IgD-negative memory B cell (primary cell): Measurements from ENCODE around the gene DHRS7C. TPM values are rescaled to one million over a fixed set of nuclear protein-coding genes. Genes with fewer than 3 reads are reported as not detected.

Experiments used
- H3K27ac Mint-ChIP-seq, 3 donors: one replicate each; pipeline ENCODE4 v1.8.0; 2020 to 2022; ENCODE audit warnings: mild to moderate bottlenecking in 3 of 3, mixed read lengths in 3 of 3, moderate library complexity in 1 of 3
- H3K27me3 Mint-ChIP-seq: one replicate; pipeline ENCODE4 v1.8.0; 2021; ENCODE audit warnings: mixed read lengths
- H3K36me3 Mint-ChIP-seq: one replicate; pipeline ENCODE4 v1.8.0; 2020; ENCODE audit warnings: mild to moderate bottlenecking, mixed read lengths
- H3K4me1 Mint-ChIP-seq, 3 donors: one replicate each; pipeline ENCODE4 v1.8.0; 2020 to 2022; ENCODE audit warnings: mixed read lengths in 3 of 3, mild to moderate bottlenecking in 1 of 3
- H3K4me3 Mint-ChIP-seq, 4 donors: one replicate each; pipeline ENCODE4 v1.8.0; 2020 to 2022; ENCODE audit warnings: mild to moderate bottlenecking in 4 of 4, mixed read lengths in 4 of 4, moderate library complexity in 3 of 4
- H3K9me3 Mint-ChIP-seq, 3 donors: one replicate each; pipeline ENCODE4 v1.8.0; 2020 to 2021; ENCODE audit warnings: mixed read lengths in 3 of 3, mild to moderate bottlenecking in 1 of 3
- polyA plus RNA-seq: library from polyadenylated mRNA; unstranded; fragments of 300-500 nt; fragmentation: Illumina TruSeq; gene quantifications from one replicate; pipeline ENCODE4 v1.2.3, GENCODE V29; 2021

Gene DHRS7C
- polyA plus RNA-seq, 1 donor from 2014 or later = not detected

GRCh38 chr17:9817086-9817485 is 25.7 kb upstream of the DHRS7C start:
- Mint-ChIP-seq H3K4me3 (no peak overlapping the region), H3K9me3 (peaks cover 0 to 4% (median 2%) of the 10 kb centered on the region in 3 donors), H3K4me1 (no peaks in the 10 kb centered on the region), H3K27ac (no peak overlapping the region), H3K27me3 (peaks cover 1% of the 10 kb centered on the region), H3K36me3 (no peaks in the 10 kb centered on the region)

DNA sequence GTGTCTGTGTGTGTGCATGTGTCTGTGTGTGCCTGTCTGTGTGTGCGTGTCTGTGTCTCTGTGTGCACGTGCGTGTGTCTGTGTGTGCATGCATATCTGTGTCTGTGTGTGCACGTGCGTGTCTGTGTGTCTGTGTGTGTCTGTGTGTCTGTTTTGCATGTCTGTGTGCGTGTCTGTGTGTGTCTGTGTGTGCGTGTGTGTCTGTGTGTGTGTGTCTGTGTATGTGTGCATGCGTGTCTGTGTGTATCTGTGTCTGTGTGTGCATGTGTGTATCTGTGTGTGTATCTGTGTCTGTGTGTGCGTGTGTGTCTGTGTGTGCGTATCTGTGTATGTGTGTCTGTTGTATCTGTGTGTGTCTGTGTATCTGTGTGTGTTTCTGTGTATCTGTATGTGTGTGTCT is 25.1 kb upstream of the DHRS7C start:
- Mint-ChIP-seq H3K36me3 (no peaks in the 10 kb centered on the region), H3K27ac (no peak overlapping the region), H3K27me3 (peaks cover 1% of the 10 kb centered on the region), H3K4me1 (no peaks in the 10 kb centered on the region), H3K4me3 (no peak overlapping the region), H3K9me3 (peaks cover 0 to 4% (median 2%) of the 10 kb centered on the region in 3 donors)

GRCh38 chr17:9814337-9814945 is 23.0 kb upstream of the DHRS7C start:
- Mint-ChIP-seq H3K27ac (no peak overlapping the region), H3K4me1 (no peaks in the 10 kb centered on the region), H3K4me3 (no peak overlapping the region), H3K36me3 (no peaks in the 10 kb centered on the region), H3K27me3 (peaks cover 1% of the 10 kb centered on the region), H3K9me3 (peaks cover 0 to 4% (median 2%) of the 10 kb centered on the region in 3 donors)

GRCh38 chr17:9813166-9813565 is 21.8 kb upstream of the DHRS7C start:
- Mint-ChIP-seq H3K27ac (no peak overlapping the region), H3K27me3 (peaks cover 1% of the 10 kb centered on the region), H3K9me3 (peaks cover 0 to 4% (median 2%) of the 10 kb centered on the region in 3 donors), H3K36me3 (no peaks in the 10 kb centered on the region), H3K4me3 (no peak overlapping the region), H3K4me1 (no peaks in the 10 kb centered on the region)

DNA sequence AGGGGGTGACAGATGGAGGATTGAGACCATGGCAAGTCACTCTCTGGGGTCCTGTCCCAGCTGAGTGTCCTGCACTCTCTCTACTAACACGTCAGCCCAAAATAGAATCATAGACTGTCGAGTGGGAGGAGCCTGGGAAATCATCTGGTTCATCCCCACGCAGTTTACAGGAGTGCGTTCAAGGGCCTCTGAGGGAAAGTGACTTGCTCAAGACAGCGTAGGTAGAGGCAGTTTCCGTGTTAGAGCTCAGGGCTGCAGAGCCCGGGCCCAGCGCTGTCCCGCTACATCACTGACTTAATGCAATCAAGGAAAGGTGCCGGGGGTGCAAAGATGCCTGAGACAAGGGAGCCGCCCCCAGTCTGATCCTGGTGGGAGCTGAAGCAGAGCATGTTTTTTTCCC is 20.1 kb upstream of the DHRS7C start:
- H3K27ac Mint-ChIP-seq = no peak overlapping the region
- H3K27me3 Mint-ChIP-seq = peaks cover 1% of the 10 kb centered on the region
- H3K4me1 Mint-ChIP-seq = no peaks in the 10 kb centered on the region
- H3K9me3 Mint-ChIP-seq = peaks cover 0 to 4% (median 1%) of the 10 kb centered on the region in 3 donors
- H3K4me3 Mint-ChIP-seq = no peak overlapping the region
- H3K36me3 Mint-ChIP-seq = no peaks in the 10 kb centered on the region

DNA sequence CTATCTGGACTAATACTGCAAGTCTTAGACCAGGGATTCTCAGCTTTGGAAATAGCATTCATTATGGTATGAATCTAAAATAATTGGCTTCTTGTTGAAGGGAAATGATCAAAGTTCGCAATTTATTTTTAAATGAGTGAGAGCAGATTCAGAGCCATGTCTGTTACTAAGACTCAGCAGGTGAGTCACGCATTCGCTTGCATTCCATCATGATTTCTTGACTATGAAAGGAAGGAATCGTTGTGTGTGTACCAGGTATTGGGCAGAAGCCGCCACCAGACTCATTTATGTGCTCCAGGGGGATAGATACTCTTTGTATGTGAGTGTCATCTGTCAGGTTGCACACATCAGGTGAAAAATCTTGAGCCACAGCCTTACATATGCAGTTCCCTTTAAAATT is 19.7 kb upstream of the DHRS7C start:
- H3K4me1 Mint-ChIP-seq = no peaks in the 10 kb centered on the region
- no peak overlapping the region for H3K4me3 Mint-ChIP-seq
- H3K36me3 Mint-ChIP-seq = no peaks in the 10 kb centered on the region
- no peak overlapping the region for H3K27ac Mint-ChIP-seq
- peaks cover 0 to under 1% (median 0%) of the 10 kb centered on the region in 3 donors for H3K9me3 Mint-ChIP-seq
- H3K27me3 Mint-ChIP-seq = peaks cover 1% of the 10 kb centered on the region

- Mint-ChIP-seq H3K4me3 (no peak overlapping the region), H3K4me1 (no peaks in the 10 kb centered on the region)
These were observed 18.9 kb upstream of the DHRS7C start for GRCh38 chr17:9810100-9810949.

GRCh38 chr17:9809409-9809808 is 18.0 kb upstream of the DHRS7C start:
- Mint-ChIP-seq H3K4me1 (no peaks in the 10 kb centered on the region), H3K27ac (no peak overlapping the region), H3K36me3 (no peaks in the 10 kb centered on the region)

More at GRCh38 chr17:9810100-9810949, 18.9 kb upstream of the DHRS7C start:
- Mint-ChIP-seq H3K27me3 (peaks cover 1% of the 10 kb centered on the region), H3K36me3 (no peaks in the 10 kb centered on the region), H3K27ac (no peak overlapping the region), H3K9me3 (no peaks in the 10 kb centered on the region)

GRCh38 chr17:9806699-9807098 is 15.3 kb upstream of the DHRS7C start:
- Mint-ChIP-seq H3K4me1 (no peaks in the 10 kb centered on the region), H3K9me3 (peaks cover 0 to 7% (median 4%) of the 10 kb centered on the region in 3 donors), H3K4me3 (no peak overlapping the region), H3K27me3 (no peaks in the 10 kb centered on the region), H3K36me3 (no peaks in the 10 kb centered on the region), H3K27ac (no peak overlapping the region)

More at GRCh38 chr17:9809409-9809808, 18.0 kb upstream of the DHRS7C start:
- H3K9me3 Mint-ChIP-seq = peaks cover 0 to 4% (median 0%) of the 10 kb centered on the region in 3 donors
- no peak overlapping the region for H3K4me3 Mint-ChIP-seq
- H3K27me3 Mint-ChIP-seq = peaks cover 1% of the 10 kb centered on the region

- H3K4me1 Mint-ChIP-seq = no peaks in the 10 kb centered on the region
- peaks cover 0 to 7% (median 4%) of the 10 kb centered on the region in 3 donors for H3K9me3 Mint-ChIP-seq
- no peak overlapping the region for H3K4me3 Mint-ChIP-seq
- H3K27me3 Mint-ChIP-seq = no peaks in the 10 kb centered on the region
- H3K36me3 Mint-ChIP-seq = no peaks in the 10 kb centered on the region
- no peak overlapping the region for H3K27ac Mint-ChIP-seq
These were observed 14.4 kb upstream of the DHRS7C start for GRCh38 chr17:9805769-9806168.

- H3K4me3 Mint-ChIP-seq = no peak overlapping the region
- H3K36me3 Mint-ChIP-seq = no peaks in the 10 kb centered on the region
These were observed 11.3 kb upstream of the DHRS7C start for GRCh38 chr17:9802697-9803096.

GRCh38 chr17:9802294-9802693 is 10.9 kb upstream of the DHRS7C start:
- Mint-ChIP-seq H3K27me3 (no peaks in the 10 kb centered on the region), H3K4me3 (no peak overlapping the region), H3K36me3 (no peaks in the 10 kb centered on the region), H3K27ac (no peak overlapping the region), H3K4me1 (no peaks in the 10 kb centered on the region), H3K9me3 (peaks cover 0 to 7% (median 4%) of the 10 kb centered on the region in 3 donors)

More at GRCh38 chr17:9802697-9803096, 11.3 kb upstream of the DHRS7C start:
- Mint-ChIP-seq H3K27ac (no peak overlapping the region), H3K4me1 (no peaks in the 10 kb centered on the region), H3K27me3 (no peaks in the 10 kb centered on the region), H3K9me3 (peaks cover 0 to 7% (median 4%) of the 10 kb centered on the region in 3 donors)

GRCh38 chr17:9801505-9801904 is 10.1 kb upstream of the DHRS7C start:
- H3K4me1 Mint-ChIP-seq = no peaks in the 10 kb centered on the region
- no peaks in the 10 kb centered on the region for H3K36me3 Mint-ChIP-seq
- H3K4me3 Mint-ChIP-seq = no peak overlapping the region
- H3K9me3 Mint-ChIP-seq = peaks cover 0 to 7% (median 4%) of the 10 kb centered on the region in 3 donors
- H3K27ac Mint-ChIP-seq = no peak overlapping the region
- H3K27me3 Mint-ChIP-seq = no peaks in the 10 kb centered on the region

DNA sequence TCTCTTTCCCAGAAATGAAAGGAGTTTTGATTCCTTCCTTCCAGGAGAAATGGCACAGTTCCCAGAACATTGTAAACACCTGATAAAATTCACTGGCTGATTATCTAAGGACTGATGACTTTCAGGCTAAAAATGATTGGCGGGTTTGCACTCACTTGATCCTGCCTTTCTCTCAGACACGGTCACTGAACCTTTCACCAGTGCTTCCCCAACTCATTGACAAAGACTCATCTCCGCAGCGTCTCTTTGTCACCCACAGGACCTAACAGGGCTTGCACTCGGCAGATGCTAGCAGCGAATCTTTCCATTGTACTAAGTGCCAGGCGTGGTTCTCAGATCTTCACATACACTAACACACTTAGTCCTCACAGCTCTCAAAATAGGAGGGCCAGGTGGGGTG is 7.3 kb upstream of the DHRS7C start:
- Mint-ChIP-seq H3K4me1 (no peaks in the 10 kb centered on the region), H3K4me3 (no peak overlapping the region), H3K36me3 (no peaks in the 10 kb centered on the region), H3K27ac (no peak overlapping the region), H3K9me3 (peaks cover 0 to 2% (median 0%) of the 10 kb centered on the region in 3 donors), H3K27me3 (no peaks in the 10 kb centered on the region)

DNA sequence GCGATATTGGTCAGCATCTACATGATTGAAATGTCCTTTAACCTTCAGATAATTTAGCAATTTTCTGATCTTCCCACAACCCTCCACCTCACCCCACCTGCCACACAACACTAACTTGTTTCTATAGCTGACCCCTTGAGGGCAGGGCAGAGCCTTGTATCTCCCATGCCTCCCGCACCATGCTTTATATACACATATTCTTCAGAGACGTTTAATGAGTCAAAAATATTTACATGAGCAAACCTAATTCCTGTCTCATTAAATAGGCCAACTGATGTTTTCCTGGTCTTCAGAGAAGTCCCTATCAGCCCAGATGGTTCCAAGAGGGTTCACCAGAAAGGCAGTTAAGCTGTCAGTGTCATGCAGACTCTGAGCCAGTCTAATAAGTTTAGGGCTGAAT is 6.6 kb upstream of the DHRS7C start:
- Mint-ChIP-seq H3K27me3 (no peaks in the 10 kb centered on the region), H3K9me3 (peaks cover 0 to 2% (median 0%) of the 10 kb centered on the region in 3 donors), H3K27ac (no peak overlapping the region), H3K4me1 (no peaks in the 10 kb centered on the region), H3K36me3 (no peaks in the 10 kb centered on the region), H3K4me3 (no peak overlapping the region)
